ENCODE measurements around the gene BRCA1. TPM values are rescaled to one million over a fixed set of nuclear protein-coding genes. Genes with fewer than 3 reads are reported as not detected.
A peak's percentile ranks its signal among the peaks of the same experiment; 100 is the strongest.

The BRCA1 gene
- total and polyA plus RNA-seq, 3 donors from 2014 or later = 20.9 to 47.7 (median 28.6) TPM

- TF ChIP-seq CTCF (IDR thresholded peaks at IDR 0.05) = no peak
- TF ChIP-seq POLR2A (IDR thresholded peaks at IDR 0.05) = no peak
- Histone ChIP-seq H3K27me3 (no peaks in the 10 kb centered on the region), H3K4me1 (peaks cover 10% of the 10 kb centered on the region), H3K9me3 (no peaks in the 10 kb centered on the region), H3K27ac (peak overlapping the region in 1 of 2 donors; percentile 36), H3K36me3 (ENCODE audit: low read depth, missing control alignments) (no peaks in the 10 kb centered on the region), H3K4me3 (peak overlapping the region; percentile 61 to 82)
- no peak for DNase-seq
- intact Hi-C loops (cut with DNase I; ENCODE audit: low total_unique reads) = no loop called here
- 87% methylated on average over 18 of the region's 24 CpGs; no CpG with 5 or more reads in 1 of the 2 donors for WGBS, 2 donors
These were observed 1.7 kb upstream of the BRCA1 start for GRCh38 chr17:43126911-43127290.

GRCh38 chr17:43125967-43126910, 1.1 kb upstream of the BRCA1 start:
- Histone ChIP-seq H3K4me1 (peaks cover 10% of the 10 kb centered on the region), H3K27me3 (no peaks in the 10 kb centered on the region), H3K36me3 (ENCODE audit: low read depth, missing control alignments) (no peaks in the 10 kb centered on the region), H3K9me3 (no peaks in the 10 kb centered on the region), H3K4me3 (peak overlapping the region; percentile 61 to 82), H3K27ac (peak overlapping the region; percentile 36 to 55)
- intact Hi-C loops (cut with DNase I; ENCODE audit: low total_unique reads) = no loop called here
- TF ChIP-seq CTCF (IDR thresholded peaks at IDR 0.05) (no peak), POLR2A (IDR thresholded peaks at IDR 0.05) (no peak)
- 61 to 68% methylated on average over 46 to 59 of the region's 59 CpGs for WGBS, 2 donors
- no peak for DNase-seq

GRCh38 chr17:43118679-43119615, 6.2 kb downstream of the BRCA1 start:
- H3K4me1 ChIP-seq = no peaks in the 10 kb centered on the region
- H3K4me3 ChIP-seq = no peak overlapping the region
- H3K27ac ChIP-seq = no peak overlapping the region
- intact Hi-C loops (cut with DNase I; ENCODE audit: low total_unique reads) = no loop called here
- 67% methylated on average over 14 of the region's 14 CpGs for WGBS, 2 donors
- H3K9me3 ChIP-seq = no peaks in the 10 kb centered on the region
- H3K27me3 ChIP-seq = no peaks in the 10 kb centered on the region
- no peaks in the 10 kb centered on the region for H3K36me3 ChIP-seq (ENCODE audit: low read depth, missing control alignments)
- TF ChIP-seq POLR2A (IDR thresholded peaks at IDR 0.05) (no peak), CTCF (IDR thresholded peaks at IDR 0.05) (no peak)
- DNase-seq = no peak

GRCh38 chr17:43114151-43114552, 11.0 kb downstream of the BRCA1 start:
- TF ChIP-seq CTCF (IDR thresholded peaks at IDR 0.05) (no peak), POLR2A (IDR thresholded peaks at IDR 0.05) (no peak)
- H3K36me3 ChIP-seq (ENCODE audit: low read depth, missing control alignments) = no peaks in the 10 kb centered on the region
- no peak overlapping the region for H3K27ac ChIP-seq
- intact Hi-C loops (cut with DNase I; ENCODE audit: low total_unique reads) = no loop called here
- H3K27me3 ChIP-seq = no peaks in the 10 kb centered on the region
- WGBS, 2 donors = 81 to 82% methylated on average over 2 of the region's 2 CpGs
- no peaks in the 10 kb centered on the region for H3K4me1 ChIP-seq
- DNase-seq = no peak
- H3K4me3 ChIP-seq = no peak overlapping the region
- H3K9me3 ChIP-seq = no peaks in the 10 kb centered on the region
